ENCODE results near the gene PLB1.

Gene PLB1

GRCh38 chr2:28692411-28692810 is 196.6 kb downstream of the PLB1 start:
- no peak for DNase-seq (ENCODE audit: low spot score)

GRCh38 chr2:28693223-28693622 is 197.4 kb downstream of the PLB1 start:
- DNase-seq (ENCODE audit: low spot score), result no peak
